HG03469 (cell line): ENCODE results near the gene KRT80.

Experiments
- ATAC-seq: cut with Tn5 transposase; IDR thresholded peaks from one replicate; pipeline ENCODE4 v1.9.1; 2021; ENCODE audit warnings: mild to moderate bottlenecking, moderate library complexity, moderate number of reproducible peaks; ENCODE audit not compliant: unreplicated experiment

The KRT80 gene

DNA sequence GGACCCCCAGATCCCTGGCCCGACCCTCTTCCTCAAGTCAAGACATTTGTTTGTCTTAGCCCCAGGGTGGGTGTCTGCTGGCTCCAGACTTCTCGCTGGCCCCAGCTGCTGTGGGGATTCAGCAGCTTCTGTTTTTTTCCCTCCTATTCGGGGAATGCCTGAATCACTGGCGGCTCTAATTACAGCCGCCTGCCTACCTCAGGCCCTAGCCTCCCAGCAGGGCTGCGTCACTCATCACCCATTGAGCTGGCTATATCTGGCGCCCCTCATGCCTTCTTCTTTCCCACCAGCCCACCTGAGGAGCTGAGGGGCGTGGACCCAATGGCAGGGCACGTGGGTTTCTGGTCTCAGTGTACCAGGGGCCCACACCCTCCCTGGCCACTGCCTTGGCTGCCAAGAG, 10.1 kb downstream of the KRT80 start:
- ATAC-seq = no peak

DNA sequence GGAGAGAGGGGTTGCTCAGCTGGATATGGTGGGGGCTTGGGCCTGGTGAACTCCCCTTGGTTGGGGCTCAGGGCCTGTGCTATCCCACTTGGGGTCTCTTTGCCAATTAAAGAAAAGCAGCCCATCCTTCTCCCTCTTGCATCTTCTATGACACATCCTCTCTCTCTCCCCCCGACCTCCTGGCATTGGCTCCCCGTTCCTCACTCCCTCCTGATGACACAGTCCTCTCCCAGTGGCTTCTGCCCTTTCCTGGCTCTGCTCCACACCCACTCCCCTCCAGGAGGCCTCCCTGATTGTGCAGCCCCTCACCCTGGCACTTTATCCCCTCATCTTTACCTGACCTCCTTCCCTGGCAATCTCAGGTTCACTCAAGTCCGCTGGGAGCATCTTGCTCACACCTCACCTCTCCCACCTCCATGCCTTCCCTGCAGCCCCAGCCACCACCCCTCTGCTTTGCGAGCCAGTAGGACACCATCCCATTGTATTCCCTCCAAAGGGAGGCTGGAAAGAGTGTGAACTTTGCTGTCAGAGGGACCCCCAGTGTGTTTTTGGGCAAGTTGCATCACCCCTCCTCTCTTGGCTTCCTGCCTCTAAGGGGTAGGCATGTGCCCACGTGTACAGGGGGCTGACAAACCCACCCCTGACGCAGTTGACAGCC, 10.7 kb downstream of the KRT80 start:
- ATAC-seq = no peak

DNA sequence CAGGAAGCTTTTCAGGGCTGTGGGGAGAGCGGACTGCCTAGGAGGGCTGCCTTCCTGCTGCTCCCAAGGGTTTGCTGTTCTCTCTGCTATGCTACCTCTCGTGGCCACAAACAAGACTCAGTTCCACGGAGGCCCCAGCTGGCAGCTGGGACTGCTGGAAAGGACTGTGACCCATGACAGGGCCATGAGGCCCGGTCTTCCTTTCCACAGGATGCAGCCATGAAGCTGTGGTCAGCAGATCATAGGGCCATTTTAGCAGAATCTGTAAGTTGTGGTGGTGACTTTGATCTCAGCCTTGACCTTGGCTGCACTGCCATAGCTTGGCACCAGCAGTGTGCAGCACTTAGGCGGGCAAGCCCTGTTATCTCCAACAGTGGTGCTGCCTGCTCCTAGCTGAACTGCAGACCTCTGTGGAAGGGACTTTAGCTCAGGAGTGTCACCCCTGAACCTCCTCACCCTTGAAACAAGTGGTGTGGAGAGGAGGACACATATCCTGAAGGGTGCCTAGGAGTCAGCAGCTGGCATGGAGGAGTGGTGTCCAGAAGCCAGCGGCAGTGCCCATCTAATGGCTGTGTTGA, 12.3 kb downstream of the KRT80 start:
- no peak for ATAC-seq

DNA sequence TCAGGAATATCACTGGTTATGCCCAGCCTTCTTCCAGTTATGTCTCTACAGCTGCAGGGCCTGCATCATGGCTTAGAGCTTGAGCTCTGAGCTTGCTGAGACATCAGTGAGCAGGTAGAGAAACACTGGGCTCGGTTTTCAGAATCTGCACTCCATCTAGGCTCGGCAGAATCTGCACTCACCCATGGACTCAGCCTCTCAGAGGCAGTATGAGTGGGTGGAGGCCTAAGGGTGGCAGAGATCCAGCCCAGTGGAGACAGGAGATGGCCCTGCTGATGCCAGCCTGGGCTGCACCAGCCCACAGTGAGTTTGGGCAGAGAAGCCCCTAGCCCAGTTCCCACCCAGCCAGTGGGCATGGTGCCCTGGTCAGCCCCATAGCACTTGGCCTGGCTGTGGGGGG, 12.8 kb downstream of the KRT80 start:
- no peak for ATAC-seq

DNA sequence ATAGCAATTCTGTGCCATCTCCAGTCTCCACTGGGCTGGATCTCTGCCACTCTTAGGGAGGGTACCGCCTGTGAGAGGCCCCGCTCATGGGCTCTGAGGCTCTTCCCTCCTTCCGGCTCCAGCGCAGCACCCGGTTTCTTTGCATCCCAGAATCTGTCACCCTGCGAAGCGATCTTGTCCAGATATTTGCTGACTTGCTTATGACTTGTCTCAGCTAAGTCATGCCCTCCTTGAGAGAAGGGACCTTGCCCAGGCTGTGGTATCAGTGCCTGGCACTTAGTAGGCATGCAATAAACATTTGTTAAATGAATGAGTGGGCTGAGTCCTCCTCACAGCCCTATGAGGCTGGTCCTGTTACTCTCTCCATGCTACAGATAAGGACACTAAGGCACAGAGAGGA, 13.4 kb downstream of the KRT80 start:
- no peak for ATAC-seq

DNA sequence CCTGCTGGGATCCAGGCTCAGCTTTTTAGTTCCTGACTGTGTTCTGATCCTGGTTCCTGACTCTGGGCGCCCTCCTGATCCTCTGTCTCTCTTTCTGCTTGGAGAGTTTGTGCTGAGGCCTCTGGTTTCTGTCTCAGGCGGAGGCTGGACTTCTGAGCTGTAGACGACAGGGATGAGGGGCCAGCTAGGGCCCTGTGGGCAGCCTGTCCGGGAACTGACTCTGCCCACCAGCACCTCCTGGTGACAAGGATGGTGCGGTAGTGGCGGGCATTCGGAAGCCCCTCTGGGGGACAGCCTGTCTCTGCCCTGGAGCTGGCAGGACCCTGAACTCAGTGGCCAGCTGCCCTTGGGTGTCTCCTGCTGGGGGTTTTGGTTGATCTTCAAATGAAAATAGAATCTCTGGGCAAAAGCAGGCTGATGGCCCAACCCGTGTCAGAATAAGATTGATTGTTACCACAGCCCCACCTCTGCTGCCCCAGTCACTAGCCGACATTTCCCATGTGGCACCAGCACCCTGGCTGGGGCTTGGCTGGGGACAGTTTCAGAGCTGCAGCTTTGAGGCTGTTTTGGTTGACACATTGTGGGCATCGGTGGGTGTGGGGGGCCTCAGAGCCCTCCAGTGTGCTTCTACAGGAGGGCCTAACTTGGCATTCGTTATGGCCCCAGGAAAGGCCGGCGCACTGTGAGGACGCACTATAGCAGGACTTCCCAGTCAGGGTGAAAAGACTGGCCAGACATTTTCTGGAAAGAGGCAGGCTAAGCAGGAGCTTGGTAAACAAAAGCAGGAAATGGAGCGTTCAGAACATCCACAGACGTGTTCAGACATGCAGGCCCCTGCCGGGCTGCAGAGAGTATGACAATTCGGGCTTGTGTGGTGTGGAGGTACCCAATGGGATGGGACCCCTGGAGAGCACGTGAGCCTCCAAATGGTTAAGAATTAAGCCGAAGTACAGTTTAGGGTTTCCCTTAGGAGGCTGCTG, 16.2 kb downstream of the KRT80 start:
- no peak for ATAC-seq

DNA sequence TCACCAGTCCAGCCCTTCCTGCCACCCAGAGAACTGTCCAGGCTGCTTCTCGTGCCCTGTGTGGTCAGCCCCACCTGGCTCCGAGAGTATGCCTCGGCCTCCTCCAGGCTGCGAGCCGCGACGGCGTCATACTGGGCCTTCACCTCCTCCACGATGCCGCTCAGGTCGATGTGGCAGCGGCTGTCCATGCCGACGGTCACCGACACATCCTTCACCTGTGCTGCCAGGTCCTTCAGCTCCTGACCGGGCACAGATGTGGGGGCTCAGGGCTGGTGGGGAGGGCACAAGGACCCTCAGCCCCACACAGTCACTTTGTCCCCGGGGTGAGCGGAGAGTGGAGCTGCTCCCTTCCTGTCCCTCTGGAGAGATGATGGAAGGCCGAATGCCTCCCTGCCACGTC, 18.3 kb downstream of the KRT80 start:
- ATAC-seq = no peak

DNA sequence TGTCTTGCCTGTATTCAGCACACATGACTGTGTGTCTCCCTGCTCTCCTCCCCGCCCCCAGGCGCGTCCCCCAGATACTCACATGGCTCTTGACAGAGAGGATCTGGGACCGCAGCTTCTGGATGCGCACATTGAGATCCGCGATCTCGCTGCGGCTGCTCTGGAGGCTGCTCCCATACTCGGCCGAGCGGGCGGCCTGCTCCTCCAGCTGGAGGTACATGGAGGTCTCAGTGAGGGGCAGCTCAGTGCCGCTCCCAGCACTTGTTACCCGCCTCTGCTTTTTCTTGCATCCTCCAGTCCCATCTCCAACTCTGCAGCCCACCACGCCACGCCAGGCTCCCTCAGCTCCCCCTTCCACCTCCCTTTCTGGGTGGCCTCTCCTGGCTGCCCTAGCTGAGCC, 18.9 kb downstream of the KRT80 start:
- no peak for ATAC-seq

DNA sequence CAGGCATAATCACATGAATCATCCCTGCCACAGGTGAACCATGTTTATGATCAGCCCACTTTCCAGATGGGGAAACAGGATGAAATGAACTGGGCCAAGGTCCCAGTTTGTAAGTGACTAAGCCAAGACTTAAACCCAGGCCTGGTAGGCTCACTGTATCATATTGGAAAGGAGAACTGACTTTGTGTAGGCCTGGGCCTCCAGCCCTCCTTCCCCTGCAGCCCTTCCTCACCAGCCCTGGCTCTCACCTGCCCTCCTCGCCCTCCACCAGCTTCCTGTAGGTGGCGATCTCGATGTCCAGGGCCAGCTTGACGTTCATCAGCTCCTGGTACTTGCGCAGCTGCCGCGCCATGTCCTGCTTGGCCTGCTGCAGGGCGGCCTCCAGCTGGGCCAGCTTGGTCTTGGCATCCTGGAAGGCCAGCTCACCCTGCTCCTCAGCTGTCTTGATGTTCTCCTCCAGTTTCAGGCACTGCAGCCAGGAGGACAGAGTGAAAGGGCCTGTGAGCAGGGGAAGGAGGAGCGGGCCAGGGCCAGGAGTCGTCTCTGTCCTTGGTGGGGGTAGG, 19.8 kb downstream of the KRT80 start:
- no peak for ATAC-seq

DNA sequence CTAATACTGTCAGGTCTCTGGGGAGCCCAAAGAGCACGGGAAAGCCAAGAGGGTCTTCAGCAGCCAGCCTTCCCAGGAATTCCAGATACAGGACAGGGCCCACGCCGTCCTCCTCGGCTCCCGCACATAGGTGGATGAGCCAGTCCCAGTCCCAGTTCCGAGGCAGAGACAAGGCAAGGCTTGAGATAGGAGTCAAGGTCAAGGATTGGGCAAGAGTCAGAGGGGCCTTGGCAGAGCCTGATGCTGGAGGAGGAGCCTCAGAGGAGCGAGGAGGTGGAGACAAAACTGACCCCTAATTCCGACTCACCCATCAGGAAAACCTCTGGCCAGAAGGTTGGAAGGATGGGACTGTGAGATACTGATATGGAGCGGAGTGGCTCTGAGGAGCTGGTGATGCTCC, 21.0 kb downstream of the KRT80 start:
- ATAC-seq = no peak

DNA sequence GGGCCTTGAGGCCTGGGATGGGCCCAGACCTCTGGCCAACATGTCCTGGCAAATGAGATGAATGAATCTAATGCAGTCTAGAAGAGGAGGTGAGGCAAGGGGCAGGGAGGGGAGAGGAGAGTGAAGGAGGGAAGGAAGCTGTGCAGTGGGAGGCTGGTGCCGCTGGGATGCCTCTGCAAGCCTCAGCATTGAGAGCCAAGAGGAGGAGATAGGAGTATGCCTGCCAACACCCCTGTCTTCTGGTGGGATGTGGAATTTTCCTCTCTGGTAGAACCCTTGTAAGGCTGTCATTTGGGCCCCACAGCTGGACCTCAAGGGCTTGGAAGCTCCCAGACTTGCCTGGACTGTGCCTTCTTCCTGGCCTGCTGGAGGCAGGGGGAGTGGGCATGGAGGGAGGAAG, 21.9 kb downstream of the KRT80 start:
- no peak for ATAC-seq

DNA sequence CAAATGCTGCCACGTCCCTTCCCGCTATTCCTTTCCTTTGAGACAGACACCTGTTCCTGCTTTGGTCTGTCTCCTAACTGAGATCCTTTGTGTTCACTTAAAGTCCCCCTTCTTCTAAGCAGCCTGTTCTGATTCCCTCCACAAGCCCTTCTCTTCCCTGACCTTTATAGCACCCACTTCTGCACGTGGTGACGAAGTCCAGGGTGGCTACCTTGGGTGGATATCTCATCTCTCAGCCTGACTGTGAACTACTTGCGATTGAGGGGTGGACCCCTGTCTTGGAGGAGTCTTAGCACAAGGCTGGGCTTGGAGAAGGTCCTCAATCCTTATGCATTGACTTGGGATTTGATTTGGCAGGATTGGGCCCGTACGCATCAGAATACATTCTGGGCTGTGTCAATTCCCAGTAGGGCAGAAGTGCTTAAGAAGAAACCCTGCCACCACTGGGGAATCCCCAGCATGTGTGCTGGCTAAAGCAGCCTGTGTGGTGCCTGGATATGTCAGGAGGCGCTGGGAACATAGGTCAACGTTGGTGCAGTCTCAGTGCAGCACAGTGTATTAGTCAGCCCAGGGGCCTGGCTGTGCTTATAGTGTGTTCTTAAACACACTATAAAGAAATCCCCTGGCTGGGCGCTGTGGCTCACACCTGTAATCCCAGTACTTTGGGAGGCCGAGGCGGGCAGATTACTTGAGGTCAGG, 23.6 kb downstream of the KRT80 start:
- no peak for ATAC-seq

DNA sequence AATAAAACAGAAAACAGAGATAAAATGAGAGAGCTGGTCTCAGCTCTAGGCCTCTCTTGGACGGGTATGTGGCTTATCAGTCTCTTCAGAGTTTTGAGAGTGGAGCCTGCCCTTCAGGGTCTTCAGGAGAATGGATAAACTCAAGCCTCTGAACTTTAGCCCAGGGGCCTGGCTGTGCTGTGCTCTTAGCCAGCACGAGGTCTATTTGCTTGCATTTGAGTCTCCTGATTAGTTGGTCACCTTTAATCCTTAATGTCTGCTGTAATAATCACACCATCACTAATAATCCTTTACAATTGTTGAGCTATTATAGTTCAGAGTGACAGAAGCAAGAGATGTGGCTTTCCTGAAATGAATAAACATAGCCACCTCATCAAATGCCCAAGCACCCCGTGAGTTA, 24.3 kb downstream of the KRT80 start:
- no peak for ATAC-seq

DNA sequence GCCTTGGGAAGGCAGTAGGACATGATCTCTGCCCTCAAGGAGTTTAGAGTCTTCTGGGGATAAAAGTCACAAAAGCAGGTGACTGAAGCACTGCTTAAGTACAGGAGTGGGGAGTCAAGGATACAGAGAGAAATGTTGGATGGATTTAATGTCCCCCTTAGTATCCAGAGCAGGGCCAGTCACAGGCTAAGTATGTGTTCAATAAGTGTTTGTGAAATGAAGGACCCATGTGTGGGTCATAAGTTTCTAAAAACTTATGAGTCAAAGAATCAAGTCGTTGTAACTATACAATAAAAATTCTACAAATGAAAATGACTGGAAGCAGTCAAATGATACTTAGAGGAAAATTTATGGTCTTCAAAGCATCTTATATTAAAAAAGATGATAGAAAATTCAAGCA, 25.1 kb downstream of the KRT80 start:
- no peak for ATAC-seq

DNA sequence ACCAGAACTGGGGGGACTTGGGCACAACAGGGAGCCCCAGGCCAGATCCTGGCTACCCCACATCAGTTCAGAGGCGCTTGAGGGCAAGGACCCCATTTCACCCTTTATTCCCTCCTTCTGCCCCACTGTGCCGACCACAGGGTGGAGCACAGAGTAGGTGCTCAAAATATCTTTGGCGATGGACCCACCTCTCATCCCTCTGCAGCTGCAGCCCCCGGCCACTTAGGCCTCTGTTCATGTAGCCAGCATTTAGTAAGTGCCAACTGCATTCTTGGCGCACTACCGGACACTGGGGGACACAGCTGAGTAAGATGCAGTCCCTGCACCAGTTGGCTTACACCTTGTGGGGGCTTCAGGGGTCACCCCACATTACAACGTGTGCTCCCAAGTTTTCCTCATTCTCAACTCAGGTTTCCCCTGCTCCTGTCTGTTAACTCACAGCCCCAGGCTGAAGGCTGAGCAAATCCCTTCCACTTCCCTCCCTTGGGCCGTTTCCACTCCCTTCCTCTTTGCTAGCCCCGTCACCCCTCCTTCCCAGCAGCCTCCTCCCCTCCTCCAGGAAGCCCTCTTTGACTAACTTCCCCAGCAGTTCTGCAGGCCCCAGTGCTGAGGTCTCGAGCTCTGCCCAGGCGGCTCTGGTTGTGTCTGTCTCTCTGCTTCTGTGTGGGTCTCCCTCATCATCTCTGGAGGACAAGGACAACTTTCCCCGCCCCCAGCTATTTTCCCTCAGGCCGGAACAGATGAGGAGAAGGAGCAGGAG, 26.5 kb downstream of the KRT80 start:
- no peak for ATAC-seq

DNA sequence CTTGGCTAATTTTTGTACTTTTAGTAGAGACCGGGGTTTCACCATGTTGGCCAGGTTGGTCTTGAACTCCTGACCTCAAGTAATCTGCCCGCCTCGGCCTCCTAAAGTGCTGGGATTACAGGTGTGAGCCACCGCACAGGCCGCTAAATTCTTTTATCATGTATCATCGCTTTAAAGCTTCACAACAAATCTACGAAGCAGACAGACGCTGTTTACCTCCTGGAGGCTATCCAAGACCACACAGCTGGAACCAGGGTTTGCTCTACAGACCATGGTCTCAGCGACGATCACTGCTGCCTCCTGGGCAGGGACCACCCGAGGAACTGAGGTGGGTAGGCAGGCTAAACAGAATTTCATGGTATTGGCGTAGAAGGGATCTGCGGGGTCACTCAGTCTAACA, 27.2 kb downstream of the KRT80 start:
- no peak for ATAC-seq

DNA sequence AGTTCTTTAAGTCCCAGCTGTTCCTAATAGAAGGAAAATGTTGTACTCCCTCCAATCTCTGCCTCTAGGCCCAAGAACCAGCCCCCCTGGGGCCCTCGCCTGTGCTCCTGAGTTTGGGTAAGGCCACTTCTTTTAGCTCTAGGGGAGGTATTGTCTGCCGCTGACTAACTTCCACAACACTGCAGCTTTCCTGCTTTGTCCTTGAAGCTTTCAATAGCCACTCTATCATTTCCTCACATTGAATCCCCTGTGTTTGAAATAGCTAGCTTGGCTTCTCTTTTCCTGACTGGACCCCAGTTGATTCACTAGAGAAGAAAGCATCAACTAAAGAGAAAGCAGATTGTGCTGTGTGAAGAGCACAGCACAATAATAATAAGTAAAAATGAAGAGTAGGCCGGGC, 28.8 kb downstream of the KRT80 start:
- ATAC-seq = no peak

DNA sequence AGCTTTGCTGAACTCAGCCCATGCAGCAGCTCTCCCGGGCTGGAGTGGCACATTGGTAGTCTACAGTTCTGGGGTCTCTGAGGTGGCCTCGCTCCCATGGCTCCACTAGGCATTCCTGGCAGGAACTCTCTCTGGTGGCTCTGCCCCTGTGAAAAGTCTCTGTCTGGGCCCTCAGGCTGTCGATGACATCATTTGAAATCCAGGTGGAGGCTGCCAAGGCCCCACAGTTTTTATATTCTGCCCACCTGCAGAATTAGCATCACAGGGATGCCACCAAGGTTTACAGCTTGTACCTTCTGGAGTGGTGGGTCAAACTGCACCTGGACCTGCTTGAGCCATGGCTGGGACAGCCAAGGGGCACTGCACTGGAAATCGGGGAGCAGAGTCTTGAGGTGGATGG, 31.6 kb downstream of the KRT80 start:
- no peak for ATAC-seq

DNA sequence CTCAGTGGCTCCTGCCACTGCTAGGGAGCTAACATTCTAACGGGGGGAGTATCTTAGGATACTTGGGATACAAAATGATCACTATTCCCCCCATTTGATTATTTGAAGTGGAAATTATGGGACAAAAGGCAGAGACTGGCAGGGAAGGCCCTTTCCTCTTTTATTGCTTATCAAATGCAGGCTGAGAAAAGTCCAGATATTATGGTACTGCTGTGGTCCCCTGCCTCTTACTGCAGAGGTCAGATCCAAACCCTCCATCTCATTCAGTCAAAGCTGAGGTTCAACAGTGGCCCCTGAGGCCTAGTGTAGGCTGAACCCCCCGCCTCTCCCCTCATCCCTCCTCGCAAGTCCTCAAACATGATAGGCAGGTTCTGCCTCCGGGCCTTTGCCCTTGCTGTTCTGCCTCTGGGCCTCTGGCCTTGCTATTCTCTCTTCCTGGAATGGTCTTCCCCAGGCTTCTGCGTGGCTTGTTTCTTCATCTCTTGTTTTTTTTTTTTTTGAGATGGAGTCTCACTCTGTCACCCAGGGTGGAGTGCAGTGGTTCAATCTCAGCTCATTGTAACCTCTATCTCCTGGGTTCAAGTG, 34.2 kb downstream of the KRT80 start:
- ATAC-seq = no peak
